GM19193 (cell line): Measurements from ENCODE around the gene GABARAP.

Source experiments
- POLR2A ChIP-seq: IDR thresholded peaks from 4 replicates; pipeline ENCODE4 v1.6.1; 2011; ENCODE audit not compliant: insufficient read depth, insufficient read length; ENCODE audit errors: extremely low read depth

Gene GABARAP

DNA sequence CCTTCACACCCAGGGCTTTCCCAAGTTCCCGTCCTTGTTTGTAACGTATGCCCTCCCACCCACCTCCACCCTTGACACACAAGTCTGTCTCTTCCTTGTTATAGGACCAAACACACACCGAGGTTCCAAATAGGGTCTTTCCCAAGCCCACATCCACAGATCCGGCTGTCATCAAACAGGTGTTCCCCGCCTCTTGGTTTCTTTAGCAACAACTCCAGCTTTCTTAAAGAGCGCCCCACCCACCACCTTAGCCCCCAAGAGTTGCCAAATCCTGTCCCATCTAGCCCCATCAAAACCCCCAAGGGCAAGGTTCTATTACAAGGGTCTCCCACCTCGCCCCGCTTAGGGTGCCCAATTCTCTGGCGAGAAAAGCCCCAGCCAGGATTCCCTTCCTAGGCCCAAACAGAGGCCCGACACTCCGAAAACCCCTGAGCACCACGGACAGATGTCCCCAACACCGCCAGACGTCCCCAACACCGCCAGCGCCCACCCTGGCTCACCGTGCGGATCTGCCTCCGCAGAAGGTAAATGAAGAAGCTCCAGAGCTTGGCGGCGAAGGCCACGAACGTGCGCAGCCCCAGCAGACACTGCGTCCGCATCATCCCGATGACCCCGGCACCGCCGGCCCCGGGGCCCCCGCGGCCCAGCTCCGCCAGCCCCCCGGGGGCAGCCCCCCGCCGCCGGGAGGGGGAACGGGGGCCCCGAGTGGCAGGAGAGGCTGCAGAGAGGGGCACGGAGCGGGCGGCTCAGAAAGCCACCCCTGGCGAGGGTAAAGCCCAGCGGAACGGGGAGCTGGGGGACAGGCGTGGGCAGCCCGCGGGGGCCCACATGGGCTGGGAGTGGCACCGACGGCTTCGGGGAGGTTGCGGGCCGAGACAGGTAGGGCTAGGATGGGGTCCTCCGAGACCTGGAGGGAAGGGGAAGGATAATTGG lies 8.7 kb upstream of the GABARAP start:
- no peak for TF ChIP-seq POLR2A

DNA sequence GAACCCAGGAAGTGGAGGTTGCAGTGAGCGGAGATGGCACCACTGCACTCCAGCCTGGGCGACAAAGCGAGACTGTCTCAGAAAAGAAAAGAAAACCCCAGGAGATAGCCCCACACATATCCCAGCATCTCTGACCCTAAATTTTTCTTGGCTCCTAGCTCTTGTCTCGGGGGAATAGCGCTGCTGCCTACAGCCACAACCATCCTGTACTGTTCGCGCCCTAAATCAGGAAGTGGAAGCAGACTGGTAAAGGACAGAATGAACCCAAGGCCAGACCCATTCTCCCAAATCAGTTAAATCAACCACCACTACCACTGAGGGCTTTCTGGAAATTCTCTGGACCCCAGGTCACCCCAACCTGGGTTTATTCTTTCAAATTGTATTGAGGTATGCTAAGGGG lies 7.6 kb upstream of the GABARAP start:
- TF ChIP-seq POLR2A = no peak

DNA sequence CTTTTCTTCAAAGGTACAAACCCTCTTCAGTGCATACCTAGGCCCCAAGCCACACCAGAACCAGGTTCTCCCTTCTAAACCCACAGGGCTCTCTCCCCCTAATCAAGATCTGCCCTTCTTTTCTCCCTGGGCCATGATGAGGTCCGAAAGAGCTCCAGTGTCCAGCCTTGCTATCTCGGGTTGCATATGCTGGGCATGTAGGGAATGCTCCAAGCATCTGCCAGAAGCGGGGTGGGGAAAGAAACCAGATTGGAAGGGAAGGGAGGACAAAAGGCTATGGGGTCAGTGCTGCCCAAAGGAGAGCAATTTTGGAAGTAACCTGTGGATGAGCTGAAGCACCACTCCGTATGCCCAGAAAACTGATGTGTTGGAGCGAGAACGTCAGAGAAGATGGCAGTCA lies 7.0 kb upstream of the GABARAP start:
- no peak for TF ChIP-seq POLR2A

DNA sequence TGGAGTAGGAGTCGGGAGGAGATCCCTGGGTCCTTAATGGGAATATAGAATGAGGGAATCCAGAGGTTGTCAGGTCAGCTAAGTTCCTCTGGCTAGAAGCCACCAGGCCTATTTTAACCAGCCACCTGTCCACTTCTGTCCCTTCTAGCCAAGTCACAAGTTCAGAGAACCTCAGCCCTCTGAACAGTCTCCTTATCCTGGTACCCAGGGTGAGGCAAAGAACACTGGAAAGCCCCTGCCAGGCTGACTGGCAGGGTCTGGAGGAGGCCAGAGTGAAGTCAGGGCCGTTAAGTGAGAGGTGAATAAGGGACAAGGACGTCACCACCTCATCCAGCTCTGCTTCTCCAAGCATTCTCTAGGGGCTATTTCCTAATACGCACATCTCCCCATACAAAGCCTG lies 6.5 kb upstream of the GABARAP start:
- no peak for TF ChIP-seq POLR2A

DNA sequence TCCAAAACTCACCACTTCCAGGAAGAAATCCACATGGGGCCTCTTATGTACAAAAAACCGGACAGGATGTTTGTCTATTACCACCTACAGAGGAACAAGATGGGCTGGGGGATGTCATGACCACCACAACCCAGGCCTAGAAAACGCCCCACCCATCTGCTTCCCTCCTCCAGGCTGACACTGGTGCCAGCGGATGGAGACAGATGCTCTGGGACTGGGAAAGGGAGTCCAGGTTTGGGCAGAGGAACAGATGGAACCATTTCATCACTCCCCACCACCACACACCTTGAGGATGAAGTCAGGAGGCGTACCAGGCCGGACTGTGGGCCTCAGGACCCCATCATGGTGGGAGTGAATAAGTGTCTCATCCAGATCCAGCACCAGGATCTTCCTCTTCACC lies 4.5 kb upstream of the GABARAP start:
- TF ChIP-seq POLR2A = no peak

DNA sequence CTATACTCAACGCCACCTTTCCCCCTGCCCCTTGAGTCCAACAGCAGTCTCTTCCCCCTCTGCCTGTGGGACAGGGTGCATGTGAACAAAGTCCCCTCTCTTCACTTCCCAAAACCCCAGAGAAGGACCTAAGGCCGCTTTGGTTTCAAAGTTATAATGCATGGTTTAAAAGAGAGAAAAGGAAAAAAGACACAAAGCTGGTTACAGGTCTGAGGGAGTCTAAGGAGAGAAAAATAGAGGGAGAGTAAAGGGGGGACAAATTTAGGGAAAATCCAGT lies 1.1 kb upstream of the GABARAP start:
- no peak for TF ChIP-seq POLR2A

DNA sequence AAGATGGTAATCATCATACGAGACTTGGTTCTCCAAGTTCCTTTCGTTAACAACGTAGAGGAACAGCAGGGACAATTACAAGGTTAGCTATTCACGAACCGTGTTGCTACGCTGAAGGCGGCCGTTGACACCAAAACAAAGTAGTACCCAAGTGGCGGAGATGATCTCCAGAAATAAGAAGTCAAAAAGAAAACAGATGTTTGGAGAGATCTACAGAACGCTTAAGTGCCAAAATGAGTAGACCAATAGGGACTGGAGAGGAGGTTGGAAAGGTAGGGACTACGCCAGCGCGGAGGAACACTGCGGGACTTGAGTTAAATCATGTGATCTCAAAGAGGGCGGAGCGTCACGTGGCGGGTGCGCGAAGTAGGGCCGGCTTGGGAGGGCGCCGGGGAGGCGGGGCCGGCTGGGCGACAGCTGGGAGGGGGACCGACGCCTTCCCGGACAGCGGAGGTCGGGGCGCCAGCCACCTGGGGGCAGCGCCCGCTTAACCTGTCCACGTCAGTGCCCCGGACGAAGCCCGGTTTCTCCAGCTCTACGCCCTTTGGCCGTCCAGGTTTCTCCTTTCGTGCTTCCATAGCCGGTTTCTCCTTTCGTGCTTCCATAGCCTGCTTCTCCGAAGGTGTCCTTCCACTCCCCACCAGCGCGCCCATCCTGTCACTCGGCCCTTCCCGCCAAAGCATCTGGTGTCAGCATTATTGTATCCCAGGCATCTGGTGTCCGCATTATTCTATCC lies 636 bp upstream of the GABARAP start:
- TF ChIP-seq POLR2A = peak; percentile 52

DNA sequence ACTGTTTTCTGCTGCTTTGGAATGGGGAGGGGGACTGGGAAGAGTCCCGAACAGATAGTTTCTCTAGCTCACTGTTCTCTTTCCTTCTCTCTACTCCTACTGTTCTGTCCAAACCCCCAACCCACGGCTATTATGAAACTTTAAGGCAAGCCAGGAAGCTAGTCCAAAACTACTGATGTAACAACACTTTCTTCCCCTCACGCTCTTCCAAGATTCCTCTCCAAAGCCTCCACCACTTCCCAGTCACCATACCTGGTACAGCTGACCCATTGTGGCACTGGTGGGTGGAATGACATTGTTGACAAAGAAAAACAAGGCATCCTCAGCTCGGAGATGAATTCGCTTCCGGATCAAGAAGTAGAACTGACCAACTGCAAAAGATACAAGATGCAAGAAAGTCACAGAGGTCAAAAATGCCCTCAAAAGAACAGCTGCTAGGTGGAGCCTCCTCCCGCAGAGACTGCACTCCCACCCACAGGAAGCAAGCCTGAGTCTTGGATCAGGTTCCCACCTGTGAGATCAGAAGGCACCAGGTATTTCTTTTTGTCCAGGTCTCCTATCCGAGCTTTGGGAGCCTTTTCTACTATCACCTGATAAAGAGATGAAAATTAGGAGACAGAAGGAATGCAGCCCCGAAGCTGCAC lies 1.0 kb downstream of the GABARAP start:
- TF ChIP-seq POLR2A = no peak

DNA sequence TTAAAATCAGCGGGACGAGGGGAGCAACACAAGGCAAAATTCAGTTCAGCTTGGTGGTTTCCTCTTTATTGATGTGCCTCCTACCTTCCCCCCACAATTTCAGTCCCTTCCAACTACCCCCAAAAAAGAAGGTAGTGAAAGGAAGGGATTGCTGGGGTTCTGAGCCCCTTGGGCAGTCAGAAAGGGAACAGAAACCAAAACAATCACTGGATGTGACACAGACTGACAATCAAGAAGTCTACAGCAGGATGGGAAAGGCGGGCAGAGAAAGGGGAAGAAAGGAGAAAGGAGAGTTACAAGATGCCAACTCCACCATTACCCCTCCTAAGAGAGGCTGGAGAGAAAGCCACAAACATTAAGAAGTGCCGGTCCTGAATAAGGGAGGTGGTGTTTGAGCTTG lies 1.9 kb downstream of the GABARAP start:
- TF ChIP-seq POLR2A = no peak

DNA sequence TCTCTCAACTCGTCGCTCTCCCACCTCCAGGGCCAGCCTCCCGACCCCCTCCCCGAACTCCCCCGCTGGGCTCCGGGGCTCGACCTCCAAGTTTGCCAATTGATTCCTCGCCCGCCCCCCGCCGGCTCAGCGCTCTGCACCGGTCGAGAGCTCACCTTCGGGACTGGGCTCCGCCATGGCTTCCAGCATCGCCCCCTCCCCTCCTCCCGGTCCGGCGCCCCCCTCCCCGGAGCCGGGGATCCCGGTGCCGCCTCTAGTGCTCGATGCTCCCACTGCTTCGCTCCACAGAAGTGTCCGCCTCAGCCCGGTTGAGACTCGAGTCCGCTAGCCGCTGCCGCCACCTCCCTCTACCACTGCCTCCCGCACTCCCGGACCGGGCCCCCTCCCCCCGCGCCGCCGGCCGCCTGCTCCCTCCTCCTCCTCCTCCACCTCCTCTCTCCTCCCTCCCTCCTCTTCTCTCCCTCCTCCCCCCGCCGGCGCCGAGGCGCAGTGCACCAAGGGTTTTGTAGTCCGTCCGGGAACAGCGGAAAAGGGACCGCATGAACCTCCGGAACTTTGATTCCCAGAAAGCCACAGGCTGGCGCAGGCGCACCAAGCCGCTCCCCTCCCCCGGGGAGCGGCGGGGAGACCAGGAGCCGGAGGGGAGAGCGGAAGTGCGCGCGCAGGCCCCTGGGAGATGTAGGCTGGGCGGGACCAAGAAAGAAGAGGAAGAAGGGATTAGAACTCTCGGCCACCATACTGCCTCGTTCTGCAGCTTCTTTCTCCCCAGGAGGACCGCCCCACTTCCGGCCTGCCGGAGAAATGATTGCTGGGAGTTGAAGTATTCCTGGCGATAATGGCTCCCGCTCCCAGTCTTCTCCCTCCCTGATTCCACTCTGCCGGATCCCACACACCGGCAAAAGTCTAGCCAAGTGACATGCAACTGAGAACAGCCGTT lies 2.9 kb downstream of the GABARAP start, which contains the start of gene PHF23:
Gene PHF23 (minus strand): TSS at position 367 of the 937 bp plus-strand sequence. CDS start 178 bp downstream, at position 189.
- TF ChIP-seq POLR2A = no peak

DNA sequence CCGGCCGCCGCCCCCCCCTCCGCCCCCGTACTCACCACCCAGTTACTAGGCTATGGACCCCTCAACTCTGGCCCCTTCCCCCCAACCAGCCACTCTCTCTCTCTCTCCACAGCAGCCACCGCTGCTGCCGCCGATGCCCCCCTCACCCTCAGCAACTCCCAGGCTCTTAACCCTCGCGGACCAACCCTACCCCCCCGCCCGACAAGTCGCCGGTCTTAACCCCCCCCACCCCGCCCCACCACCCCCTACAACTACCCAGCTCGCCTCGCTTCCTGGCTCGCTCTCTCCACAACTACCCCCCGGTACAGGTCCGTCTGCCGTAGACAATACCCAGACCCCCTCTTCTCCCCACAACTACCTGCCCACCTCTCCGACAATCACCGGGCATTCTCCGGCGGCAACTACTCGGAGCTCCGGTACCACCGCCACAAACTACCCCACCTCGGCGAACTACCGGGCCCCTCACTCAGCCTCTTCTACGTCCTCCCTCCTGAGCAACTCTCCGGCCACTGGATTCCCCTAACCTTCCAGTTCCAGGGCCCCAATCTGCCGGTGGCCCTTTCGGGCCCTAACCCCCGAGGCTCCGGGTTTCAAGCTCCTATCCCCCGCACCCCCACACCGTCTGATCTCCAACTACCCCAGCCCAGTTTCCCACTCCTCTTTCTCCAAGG lies 3.7 kb downstream of the GABARAP start:
- TF ChIP-seq POLR2A = no peak

DNA sequence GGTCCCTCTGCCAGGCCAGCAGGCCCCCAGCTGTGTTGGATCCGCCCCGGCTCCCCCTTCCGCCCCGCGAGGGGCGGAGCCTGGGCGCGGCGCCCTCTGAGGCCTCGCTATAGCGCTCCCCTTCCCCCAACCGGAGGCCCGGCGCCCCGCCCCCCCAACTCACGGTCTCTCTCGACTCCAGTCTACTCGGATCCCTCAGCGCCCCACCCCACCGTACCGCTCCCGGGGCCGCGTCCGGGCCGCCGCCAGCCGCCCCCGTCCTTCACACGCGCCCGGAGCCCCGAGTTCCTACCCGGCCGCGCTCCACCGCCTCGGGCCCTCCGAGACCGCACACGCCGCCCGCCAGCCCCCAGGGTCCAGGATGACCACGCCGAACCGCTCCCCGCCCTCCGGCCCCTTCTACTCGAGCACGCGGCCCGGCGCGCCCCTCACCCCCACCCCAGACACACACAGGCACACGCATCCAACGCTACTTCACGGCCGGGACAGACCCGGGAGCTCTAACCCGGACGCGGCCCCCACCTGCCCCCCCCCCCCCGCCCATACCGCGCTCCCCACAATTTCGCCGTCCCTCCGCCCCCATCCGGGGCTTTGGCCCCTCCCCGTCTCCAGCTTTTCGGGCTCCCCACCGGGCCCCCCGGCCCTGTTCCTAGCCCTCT lies 4.4 kb downstream of the GABARAP start:
- TF ChIP-seq POLR2A = peak; percentile 50

DNA sequence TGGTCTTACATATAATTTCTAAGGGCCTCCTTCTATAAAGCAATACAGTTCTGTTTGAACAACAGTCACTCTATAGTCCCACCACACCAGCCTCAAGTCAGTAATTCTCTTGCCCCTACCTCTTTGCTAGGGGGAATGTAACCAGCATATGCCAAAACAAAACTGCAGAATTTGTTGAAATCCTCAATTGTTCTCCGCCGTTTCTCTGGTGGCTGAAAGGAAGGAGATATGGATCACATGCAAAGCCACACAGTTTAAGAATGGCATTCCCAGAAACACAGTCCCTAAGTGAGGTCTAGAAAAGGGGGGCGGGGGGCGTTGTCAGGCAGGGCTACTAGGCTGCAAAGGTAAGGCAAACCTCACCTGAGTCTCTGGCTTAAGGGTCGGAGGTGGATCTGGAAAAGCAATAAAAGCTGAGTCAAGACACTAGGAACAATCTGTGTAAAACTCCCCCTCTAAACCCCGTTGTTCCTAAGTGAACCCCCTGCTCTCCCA lies 4.9 kb downstream of the GABARAP start:
- no peak for TF ChIP-seq POLR2A
